Heart right ventricle (tissue), 16 donors: Measurements from ENCODE around the gene COX7A2. TPM values are rescaled to one million over a fixed set of nuclear protein-coding genes. Genes with fewer than 3 reads are reported as not detected.

ENCODE experiments used
- ATAC-seq, 8 donors: fragments of 200-7000 bp; cut with Tn5 transposase; one replicate each; pipeline ENCODE4 v1.9.1; 2020; ENCODE audit warnings: mild to moderate bottlenecking in 8 of 8, moderate library complexity in 8 of 8, moderate number of reproducible peaks in 1 of 8
- DNase-seq, 2 donors: peaks; one replicate each; pipeline ENCODE4 v3.0.0-alpha.2; 2020
- H3K27ac ChIP-seq, 10 donors: fragments of 200-600 bp; sonication (generic) in 2 of 10; one replicate each; pipeline versions ENCODE4 v1.5.0 to v1.8.0; 2020 to 2022; ENCODE audit warnings: mild to moderate bottlenecking in 3 of 10
- H3K27me3 ChIP-seq, 7 donors: fragments of 200-600 bp; one replicate each; pipeline ENCODE4 v1.8.0; 2021 to 2022; ENCODE audit warnings: mild to moderate bottlenecking in 2 of 7
- H3K36me3 ChIP-seq, 9 donors: fragments of 200-600 bp; sonication (generic) in 1 of 9; one replicate each; pipeline versions ENCODE4 v1.5.0 to v1.8.0; 2020 to 2022; ENCODE audit warnings: mild to moderate bottlenecking in 2 of 9
- H3K4me1 ChIP-seq, 9 donors: fragments of 200-600 bp; sonication (generic) in 1 of 9; one replicate each; pipeline versions ENCODE4 v1.5.0 to v1.8.0; 2020 to 2022; ENCODE audit warnings: mild to moderate bottlenecking in 4 of 9
- H3K4me3 ChIP-seq, 10 donors: fragments of 200-600 bp; sonication (generic) in 2 of 10; one replicate each; pipeline versions ENCODE4 v1.5.0 to v1.8.0; 2020 to 2022; ENCODE audit warnings: mild to moderate bottlenecking in 7 of 10, moderate library complexity in 2 of 10
- H3K9me3 ChIP-seq, 11 donors: fragments of 200-600 bp in 10 of 11; sonication (generic) in 2 of 11; one replicate each; pipeline versions ENCODE4 v1.5.0 to v1.8.0; 2013 to 2022; ENCODE audit warnings: mild to moderate bottlenecking in 2 of 11, control low read depth in 1 of 11, moderate library complexity in 1 of 11
- WGBS, 2 donors: extraction: QIAGEN DNeasy Blood & Tissue Kit; methylation state at CpG; one replicate each; pipeline ENCODE4 v1.1.7; 2013; ENCODE audit warnings: inconsistent platforms in 1 of 2; 5-methylcytosine and 5-hydroxymethylcytosine counted together
- intact Hi-C, 10 donors: fragments of 100-400 bp; cut with DNase I; formaldehyde crosslinking; loops; one replicate each; pipeline versions ENCODE4 v1.11.1 to v1.14.2; 2022
- polyA plus RNA-seq, 2 donors: library from polyadenylated mRNA; stranded (reverse); fragments of 200-250 nt; gene quantifications; one replicate each; pipeline ENCODE4 v1.2.3, GENCODE V29; 2013
- total RNA-seq, 10 donors: library from RNA; stranded (reverse); fragmentation: NEBNext Ultra II Directional in 3 of 10; extraction: Animal tissue kit (Norgen Biotek cat#: 25700) in 3 of 10; gene quantifications; one replicate each; pipeline versions ENCODE4 v1.2.1 to v1.2.4, GENCODE V29; 2021 to 2023
- TF ChIP-seq, protein P1 (sequence below), 9 donors: fragments of 200-600 bp; sonication (generic) in 2 of 9; IDR thresholded peaks; one replicate each; pipeline versions ENCODE4 v1.5.0 to v1.8.0; 2021 to 2022; ENCODE audit warnings: antibody characterized with exemption in 9 of 9, mild to moderate bottlenecking in 5 of 9, moderate library complexity in 1 of 9
- donor health status: Arrhythmogenic right ventricular cardiomyopathy.
- donor health status: ischemic (EF 13 %, LVEDD 7.1; RV severe dilation, severe dysfunction).
- donor health status: healthy with polysubstance abuse.
- donor health status: DM: no; HTN: yes; CAD: no.
- donor health status: DM: no; HTN: no; CAD: no.
- donor health status: ischemic (EF 25% LVEDD 6.9; RV normal size, moderate dysfunction).
- donor health status: ischemic (EF 25% LVEDD 5.7; RV mildly dilated, moderate dysfunction).
- donor health status: healthy.
- donor health status: DM: yes; HTN: yes; CAD: no.
- donor health status: Ischemic cardiomyopathy.
- donor health status: ischemic (EF 35%, LVEDD 5.7; RV mildly dilated, moderate dysfunction).
- donor health status: nonischemic (EF 11% LVEDD 7.7; RV severe dilation, severe dysfunction).
- donor health status: DM: yes; HTN: yes; CAD: no.
- donor health status: PGD.
- donor health status: ischemic (EF 29% LVEDD 5.4; RV normal size, mild dysfunction).
- donor health status: nonischemic (EF 23%, LVEDD 6.1; RV moderate dilation, normal function).

Gene COX7A2
- total and polyA plus RNA-seq, 12 donors: 661 to 1,205 (median 1,086) TPM

DNA sequence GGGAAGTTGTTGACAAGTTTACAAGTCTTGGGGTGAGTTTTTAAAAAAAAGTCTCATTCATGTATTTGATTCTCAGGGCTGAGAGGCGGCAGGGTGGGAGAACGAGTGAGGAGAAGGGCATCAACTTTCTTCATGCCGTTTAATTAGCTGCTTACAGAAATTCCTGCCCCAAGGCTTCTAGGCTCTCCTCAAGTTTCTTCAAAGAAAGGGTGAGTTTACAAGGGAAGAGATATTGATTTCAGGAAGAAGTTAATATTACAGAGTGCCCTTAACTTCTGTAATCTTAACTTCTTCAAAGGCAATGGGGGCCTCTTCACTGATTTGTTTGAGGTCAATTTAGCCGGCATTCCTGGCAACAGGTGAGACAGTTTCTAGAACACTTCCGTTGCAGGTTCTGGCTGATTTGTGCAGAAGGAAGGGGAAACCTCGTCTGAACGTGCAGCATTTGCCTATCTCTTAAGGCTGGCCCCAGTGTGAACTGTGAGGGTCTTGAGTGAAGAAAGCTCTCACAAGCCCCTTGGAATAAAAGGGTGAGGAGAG lies 34.3 kb downstream of the COX7A2 start:
- WGBS, 2 donors: 29 to 35% methylated on average over 7 of the region's 7 CpGs
- Histone ChIP-seq H3K4me3 (peak overlapping the region in 2 of 10 donors; percentile 37 to 39), H3K4me1 (peaks cover 0 to 69% (median 43%) of the 10 kb centered on the region in 9 donors), H3K27ac (peak overlapping the region in 1 of 10 donors; percentile 23), H3K9me3 (no peaks in the 10 kb centered on the region), H3K27me3 (peaks cover 0 to 70% (median 41%) of the 10 kb centered on the region in 7 donors), H3K36me3 (no peaks in the 10 kb centered on the region)
- DNase-seq (no peak), ATAC-seq (no peak)
- TF ChIP-seq, protein P1, sequence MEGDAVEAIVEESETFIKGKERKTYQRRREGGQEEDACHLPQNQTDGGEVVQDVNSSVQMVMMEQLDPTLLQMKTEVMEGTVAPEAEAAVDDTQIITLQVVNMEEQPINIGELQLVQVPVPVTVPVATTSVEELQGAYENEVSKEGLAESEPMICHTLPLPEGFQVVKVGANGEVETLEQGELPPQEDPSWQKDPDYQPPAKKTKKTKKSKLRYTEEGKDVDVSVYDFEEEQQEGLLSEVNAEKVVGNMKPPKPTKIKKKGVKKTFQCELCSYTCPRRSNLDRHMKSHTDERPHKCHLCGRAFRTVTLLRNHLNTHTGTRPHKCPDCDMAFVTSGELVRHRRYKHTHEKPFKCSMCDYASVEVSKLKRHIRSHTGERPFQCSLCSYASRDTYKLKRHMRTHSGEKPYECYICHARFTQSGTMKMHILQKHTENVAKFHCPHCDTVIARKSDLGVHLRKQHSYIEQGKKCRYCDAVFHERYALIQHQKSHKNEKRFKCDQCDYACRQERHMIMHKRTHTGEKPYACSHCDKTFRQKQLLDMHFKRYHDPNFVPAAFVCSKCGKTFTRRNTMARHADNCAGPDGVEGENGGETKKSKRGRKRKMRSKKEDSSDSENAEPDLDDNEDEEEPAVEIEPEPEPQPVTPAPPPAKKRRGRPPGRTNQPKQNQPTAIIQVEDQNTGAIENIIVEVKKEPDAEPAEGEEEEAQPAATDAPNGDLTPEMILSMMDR (IDR thresholded peaks at IDR 0.05): peak in 2 of 9 donors; percentile 0 to 11
- intact Hi-C loops: loop anchor here (1.0 to 10.0 kb wide), 26 partner anchors 314 to 1534 kb away; no protein-coding TSS in a partner anchor

DNA sequence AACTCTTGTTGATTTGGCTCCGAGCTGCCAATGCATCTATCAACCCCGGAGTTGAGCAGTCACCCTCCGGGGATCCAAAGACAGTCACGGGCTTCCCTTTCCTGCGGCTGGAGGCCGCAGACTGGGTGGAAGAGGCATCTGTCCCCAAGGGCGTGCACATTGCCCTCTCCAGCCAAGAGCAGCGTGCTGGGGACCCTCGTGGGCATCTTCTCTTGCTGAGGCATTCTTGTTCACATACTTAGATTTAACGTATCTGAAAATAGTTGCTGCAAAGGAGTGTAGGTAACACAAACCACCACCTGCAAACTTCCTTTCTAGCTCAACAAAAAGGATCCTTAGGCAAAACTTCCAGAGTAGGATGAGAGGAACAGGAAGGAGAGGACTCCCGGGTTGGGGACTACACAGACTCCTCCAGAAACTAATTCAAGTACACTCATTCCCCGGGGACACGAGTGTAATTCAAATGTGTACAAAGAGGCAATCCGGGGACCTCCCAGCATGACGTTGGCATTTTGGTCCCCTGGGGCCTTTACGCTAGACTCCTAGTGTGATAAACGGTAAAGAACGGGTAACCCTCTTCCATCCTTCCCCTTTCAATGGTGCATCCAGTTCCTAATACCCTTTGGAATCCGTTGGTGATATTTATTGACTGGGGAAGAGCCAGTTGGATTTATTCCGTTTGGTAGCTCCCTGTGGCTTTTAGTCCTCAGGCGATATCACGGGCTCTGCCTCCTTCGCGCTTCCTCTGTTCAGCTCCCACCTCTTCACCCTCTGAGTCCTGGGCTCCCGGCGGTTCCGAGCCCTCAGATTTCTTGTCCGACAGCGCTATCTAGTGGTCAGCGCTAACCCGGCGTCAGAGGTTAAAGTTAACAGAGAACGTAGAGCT lies 35.1 kb downstream of the COX7A2 start:
- peak overlapping the region in 9 of 10 donors; percentile 14 to 49 (median 37) for H3K4me3 ChIP-seq
- ATAC-seq (peak; percentile 53 to 76 (median 71)), DNase-seq (peak; percentile 84 to 87)
- no peaks in the 10 kb centered on the region for H3K36me3 ChIP-seq
- H3K4me1 ChIP-seq: peaks cover 0 to 70% (median 43%) of the 10 kb centered on the region in 9 donors
- 9 to 11% methylated on average over 33 of the region's 33 CpGs for WGBS, 2 donors
- H3K27me3 ChIP-seq: peaks cover 0 to 77% (median 42%) of the 10 kb centered on the region in 7 donors
- TF ChIP-seq, protein P1 (IDR thresholded peaks at IDR 0.05): peak; percentile 59 to 95 (median 88)
- peak overlapping the region in 7 of 10 donors; percentile 23 to 71 (median 60) for H3K27ac ChIP-seq
- intact Hi-C loops: loop anchor here (1.0 to 10.0 kb wide), 26 partner anchors 314 to 1534 kb away; no protein-coding TSS in a partner anchor
- no peaks in the 10 kb centered on the region for H3K9me3 ChIP-seq

DNA sequence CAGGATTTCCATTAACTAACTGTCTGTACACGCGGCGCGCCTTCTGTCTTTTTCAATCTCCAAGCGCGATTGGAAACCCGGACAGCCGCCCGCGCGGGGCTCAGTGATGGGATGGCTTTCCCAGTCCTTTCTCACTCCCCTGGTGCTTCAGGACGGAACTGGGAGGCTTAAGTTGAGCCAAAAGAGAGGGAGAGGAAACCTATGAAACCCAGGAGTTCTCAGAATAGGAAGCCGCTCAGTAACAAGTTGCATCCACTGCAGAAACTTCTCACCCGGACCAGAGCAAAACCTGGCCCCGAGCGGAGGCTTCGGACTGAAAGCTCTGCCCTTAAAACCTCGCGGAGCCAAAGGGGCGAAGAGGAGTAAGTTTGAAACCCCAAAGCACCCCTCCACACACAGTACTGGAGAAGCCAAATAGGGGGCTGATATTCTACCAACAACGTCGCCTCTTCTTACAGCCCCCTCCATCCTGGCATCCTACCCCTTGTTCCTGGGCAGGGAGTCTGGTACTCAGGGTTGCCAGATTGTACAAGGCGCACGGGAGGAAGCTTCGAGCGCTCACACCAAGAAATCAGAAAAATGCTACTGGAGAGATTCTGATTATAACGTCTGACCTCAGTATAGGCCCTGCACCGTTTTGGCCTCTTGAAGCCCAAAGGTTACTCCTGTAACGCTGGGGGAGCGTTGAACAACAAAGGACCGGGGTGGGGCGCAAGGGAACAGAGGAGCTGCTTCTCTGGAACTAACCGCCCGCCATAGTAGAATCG lies 36.8 kb downstream of the COX7A2 start:
- peak in 3 of 8 donors; percentile 0 to 2 (median 0) for ATAC-seq
- TF ChIP-seq, protein P1 (IDR thresholded peaks at IDR 0.05): no peak
- Histone ChIP-seq H3K9me3 (no peaks in the 10 kb centered on the region), H3K4me1 (peaks cover 0 to 61% (median 39%) of the 10 kb centered on the region in 9 donors), H3K4me3 (peak overlapping the region in 9 of 10 donors; percentile 41 to 66 (median 61)), H3K36me3 (no peaks in the 10 kb centered on the region), H3K27ac (peak overlapping the region; percentile 34 to 86 (median 70)), H3K27me3 (peaks cover 0 to 91% (median 52%) of the 10 kb centered on the region in 7 donors)
- intact Hi-C loops: loop anchor here (2.0 to 10.0 kb wide), 21 partner anchors 312 to 1532 kb away; no protein-coding TSS in a partner anchor
- DNase-seq: peak in 1 of 2 donors; percentile 29
- WGBS, 2 donors: 13 to 19% methylated on average over 35 of the region's 35 CpGs
